ENCODE results near the gene ZNF3.

Gene ZNF3

DNA sequence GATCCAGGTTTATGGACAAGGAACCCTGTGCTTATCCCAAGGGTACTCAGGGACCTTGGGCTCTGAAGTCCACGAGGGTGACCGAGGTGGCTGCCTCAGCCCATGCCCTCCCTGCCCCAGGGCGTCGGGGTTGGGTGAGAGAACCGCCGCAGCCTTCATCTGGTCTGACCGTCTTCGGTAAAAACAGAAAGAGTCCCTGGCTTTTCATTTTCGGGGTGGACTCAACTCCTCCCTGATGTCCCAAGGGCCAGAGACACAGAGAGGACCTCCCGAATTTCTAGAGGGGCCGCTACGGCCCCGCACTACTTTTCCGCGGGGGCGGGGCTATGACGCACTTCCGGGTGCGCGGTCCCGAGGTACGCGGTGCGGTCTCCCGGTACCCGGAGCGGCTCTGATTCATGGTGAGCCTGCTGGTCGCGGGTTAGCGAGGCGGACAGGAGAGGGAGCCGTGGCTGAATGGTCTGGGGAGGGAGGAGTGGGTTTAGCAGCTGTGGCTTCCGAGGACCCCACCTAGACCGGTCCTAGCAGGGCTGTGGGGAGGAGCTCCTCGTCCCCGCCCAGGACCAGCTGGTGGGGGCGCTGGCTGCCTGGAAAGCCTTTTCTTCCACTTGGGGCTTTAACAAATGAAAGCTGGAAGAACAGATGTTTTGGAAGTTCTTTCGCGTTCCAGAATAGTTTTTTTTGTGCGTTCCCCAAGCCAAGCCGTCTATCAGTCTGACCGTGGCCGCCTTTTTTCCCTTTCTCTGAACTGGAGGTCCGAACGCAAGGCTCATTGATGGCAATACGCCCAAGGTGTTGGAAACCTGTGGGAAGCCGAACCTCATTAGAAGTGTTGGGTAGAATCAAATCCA, 31.9 kb downstream of the ZNF3 start, which contains the start of gene ZSCAN21:
Gene ZSCAN21, plus strand, starts transcription at position 334 of the 851 bp plus-strand sequence. CDS start 7,233 bp downstream, outside the sequence.
- H3K9ac ChIP-seq (ENCODE audit: low read length) = peak within 1 kb of the TSS; percentile 78
- peaks cover 10% of the 10 kb centered on the region for H3K4me1 ChIP-seq (ENCODE audit: low read length)
- H3K4me2 ChIP-seq (ENCODE audit: low read length) = peak within 1 kb of the TSS; percentile 92
- no peaks in the 10 kb centered on the region for H4K20me1 ChIP-seq (ENCODE audit: insufficient read depth, low read length)
- H3K4me3 ChIP-seq (ENCODE audit: low read length) = peak within 1 kb of the TSS; percentile 95
- peak within 1 kb of the TSS; percentile 92 for H2AFZ ChIP-seq (ENCODE audit: low read depth, low read length)
- H3K36me3 ChIP-seq (replicated peaks; ENCODE audit: low read depth, low read length) = no peaks in the 10 kb centered on the region
- H3K9me3 ChIP-seq (ENCODE audit: insufficient read depth, low read length) = no peaks in the 10 kb centered on the region
- H3K27me3 ChIP-seq (ENCODE audit: low read depth, low read length) = no peaks in the 10 kb centered on the region
- H3K79me2 ChIP-seq (ENCODE audit: low read length) = peaks cover 15% of the 10 kb centered on the region
- TF ChIP-seq EZH2phosphoT487 (IDR thresholded peaks at IDR 0.05; ENCODE audit: low read depth) = no peak
- TF ChIP-seq, protein P1, sequence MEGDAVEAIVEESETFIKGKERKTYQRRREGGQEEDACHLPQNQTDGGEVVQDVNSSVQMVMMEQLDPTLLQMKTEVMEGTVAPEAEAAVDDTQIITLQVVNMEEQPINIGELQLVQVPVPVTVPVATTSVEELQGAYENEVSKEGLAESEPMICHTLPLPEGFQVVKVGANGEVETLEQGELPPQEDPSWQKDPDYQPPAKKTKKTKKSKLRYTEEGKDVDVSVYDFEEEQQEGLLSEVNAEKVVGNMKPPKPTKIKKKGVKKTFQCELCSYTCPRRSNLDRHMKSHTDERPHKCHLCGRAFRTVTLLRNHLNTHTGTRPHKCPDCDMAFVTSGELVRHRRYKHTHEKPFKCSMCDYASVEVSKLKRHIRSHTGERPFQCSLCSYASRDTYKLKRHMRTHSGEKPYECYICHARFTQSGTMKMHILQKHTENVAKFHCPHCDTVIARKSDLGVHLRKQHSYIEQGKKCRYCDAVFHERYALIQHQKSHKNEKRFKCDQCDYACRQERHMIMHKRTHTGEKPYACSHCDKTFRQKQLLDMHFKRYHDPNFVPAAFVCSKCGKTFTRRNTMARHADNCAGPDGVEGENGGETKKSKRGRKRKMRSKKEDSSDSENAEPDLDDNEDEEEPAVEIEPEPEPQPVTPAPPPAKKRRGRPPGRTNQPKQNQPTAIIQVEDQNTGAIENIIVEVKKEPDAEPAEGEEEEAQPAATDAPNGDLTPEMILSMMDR (IDR thresholded peaks at IDR 0.05; ENCODE audit: low read depth, low read length) = peak; percentile 36; the same call in 1 of the 2 replicates
- H3K27ac ChIP-seq (ENCODE audit: low read length) = peak within 1 kb of the TSS; percentile 41

- no peak for TF ChIP-seq EZH2phosphoT487 (IDR thresholded peaks at IDR 0.05; ENCODE audit: low read depth)
- TF ChIP-seq, protein P1 (IDR thresholded peaks at IDR 0.05; ENCODE audit: low read depth, low read length) = no peak
- peak overlapping the region; percentile 95; the same call in 1 of the 2 replicates for H3K4me3 ChIP-seq (ENCODE audit: low read length)
- no peak overlapping the region for H3K27ac ChIP-seq (ENCODE audit: low read length)
- peaks cover 13% of the 10 kb centered on the region for H3K79me2 ChIP-seq (ENCODE audit: low read length)
- H4K20me1 ChIP-seq (ENCODE audit: insufficient read depth, low read length) = no peaks in the 10 kb centered on the region
- peak overlapping the region; percentile 92; the same call in 1 of the 2 replicates for H3K4me2 ChIP-seq (ENCODE audit: low read length)
- no peaks in the 10 kb centered on the region for H3K9me3 ChIP-seq (ENCODE audit: insufficient read depth, low read length)
- H3K9ac ChIP-seq (ENCODE audit: low read length) = no peak overlapping the region
- H3K36me3 ChIP-seq (replicated peaks; ENCODE audit: low read depth, low read length) = no peaks in the 10 kb centered on the region
- peaks cover 10% of the 10 kb centered on the region for H3K4me1 ChIP-seq (ENCODE audit: low read length)
- no peaks in the 10 kb centered on the region for H3K27me3 ChIP-seq (ENCODE audit: low read depth, low read length)
- no peak overlapping the region for H2AFZ ChIP-seq (ENCODE audit: low read depth, low read length)
Observed at GRCh38 chr7:100048680-100049079, 32.8 kb downstream of the ZNF3 start.

- no peak overlapping the region for H3K4me3 ChIP-seq (ENCODE audit: low read length)
- no peak overlapping the region for H3K9ac ChIP-seq (ENCODE audit: low read length)
- no peaks in the 10 kb centered on the region for H4K20me1 ChIP-seq (ENCODE audit: insufficient read depth, low read length)
- H3K27me3 ChIP-seq (ENCODE audit: low read depth, low read length) = no peaks in the 10 kb centered on the region
- H3K4me1 ChIP-seq (ENCODE audit: low read length) = peaks cover 4% of the 10 kb centered on the region
- H3K36me3 ChIP-seq (replicated peaks; ENCODE audit: low read depth, low read length) = no peaks in the 10 kb centered on the region
- no peaks in the 10 kb centered on the region for H3K9me3 ChIP-seq (ENCODE audit: insufficient read depth, low read length)
- no peak overlapping the region for H3K27ac ChIP-seq (ENCODE audit: low read length)
- no peak overlapping the region for H2AFZ ChIP-seq (ENCODE audit: low read depth, low read length)
- H3K4me2 ChIP-seq (ENCODE audit: low read length) = no peak overlapping the region
- H3K79me2 ChIP-seq (ENCODE audit: low read length) = peaks cover under 1% of the 10 kb centered on the region; the same call in 1 of the 2 replicates
- no peak for TF ChIP-seq EZH2phosphoT487 (IDR thresholded peaks at IDR 0.05; ENCODE audit: low read depth)
- TF ChIP-seq, protein P1 (IDR thresholded peaks at IDR 0.05; ENCODE audit: low read depth, low read length) = 0 out of 2 replicates have a peak, but pooled peaks have one; percentile 5
Observed at GRCh38 chr7:100044718-100045117, 36.8 kb downstream of the ZNF3 start.

DNA sequence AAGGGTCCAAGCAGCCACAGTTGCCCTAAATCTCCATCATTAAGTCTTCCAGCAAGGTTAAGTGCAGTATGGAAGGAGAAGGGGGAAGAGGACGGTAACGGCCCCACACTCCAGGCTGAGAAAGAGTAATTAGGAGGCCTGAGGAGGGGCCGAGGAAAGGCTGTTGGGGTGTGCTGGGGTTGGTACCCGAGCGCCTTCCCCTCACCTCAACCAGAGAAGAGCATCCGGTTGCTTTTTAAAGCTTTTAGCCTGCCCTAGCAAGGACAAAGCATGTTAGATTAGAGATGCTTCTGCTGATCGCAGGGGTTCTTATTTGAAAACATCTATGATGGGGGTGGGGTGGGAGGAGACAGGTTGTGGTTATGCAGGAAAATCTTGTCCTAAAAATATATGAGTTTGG, 40.9 kb downstream of the ZNF3 start:
- H4K20me1 ChIP-seq (ENCODE audit: insufficient read depth, low read length) = no peaks in the 10 kb centered on the region; the same call in 1 of the 2 replicates
- H3K79me2 ChIP-seq (ENCODE audit: low read length) = no peaks in the 10 kb centered on the region
- H3K36me3 ChIP-seq (replicated peaks; ENCODE audit: low read depth, low read length) = peaks cover 15% of the 10 kb centered on the region
- no peaks in the 10 kb centered on the region for H3K27me3 ChIP-seq (ENCODE audit: low read depth, low read length)
- TF ChIP-seq, protein P1 (IDR thresholded peaks at IDR 0.05; ENCODE audit: low read depth, low read length) = no peak
- TF ChIP-seq EZH2phosphoT487 (IDR thresholded peaks at IDR 0.05; ENCODE audit: low read depth) = no peak
- no peak overlapping the region for H3K9ac ChIP-seq (ENCODE audit: low read length)
- no peak overlapping the region for H3K27ac ChIP-seq (ENCODE audit: low read length)
- H3K9me3 ChIP-seq (ENCODE audit: insufficient read depth, low read length) = no peaks in the 10 kb centered on the region
- no peaks in the 10 kb centered on the region for H3K4me1 ChIP-seq (ENCODE audit: low read length)
- no peak overlapping the region for H3K4me2 ChIP-seq (ENCODE audit: low read length)
- no peak overlapping the region for H2AFZ ChIP-seq (ENCODE audit: low read depth, low read length)
- no peak overlapping the region for H3K4me3 ChIP-seq (ENCODE audit: low read length)

Measured in OCI-LY3 (cell line).